ENCODE data around the gene PAQR4.

Gene PAQR4

GRCh38 chr16:2985462-2985861 lies 16.3 kb downstream of the PAQR4 start:
- no peak for TF ChIP-seq CTCF (IDR thresholded peaks at IDR 0.05; ENCODE audit: low read depth, low read length)
- H3K4me1 ChIP-seq, result peaks cover 9% of the 10 kb centered on the region

GRCh38 chr16:2985893-2986355 lies 16.8 kb downstream of the PAQR4 start:
- TF ChIP-seq CTCF (IDR thresholded peaks at IDR 0.05; ENCODE audit: low read depth, low read length), result no peak
- no peaks in the 10 kb centered on the region for H3K27me3 ChIP-seq
- peaks cover 9% of the 10 kb centered on the region for H3K4me1 ChIP-seq

More at GRCh38 chr16:2985462-2985861, 16.3 kb downstream of the PAQR4 start:
- no peaks in the 10 kb centered on the region for H3K9me3 ChIP-seq
- H3K27me3 ChIP-seq, result no peaks in the 10 kb centered on the region
- H3K36me3 ChIP-seq, result no peaks in the 10 kb centered on the region
- H3K4me3 ChIP-seq (ENCODE audit: low read depth, low read length), result no peak overlapping the region
- DNase-seq, result no peak

GRCh38 chr16:2986623-2987188 lies 17.6 kb downstream of the PAQR4 start:
- no peak overlapping the region for H3K4me3 ChIP-seq (ENCODE audit: low read depth, low read length)
- H3K4me1 ChIP-seq, result 0 out of 2 replicates have a peak, but pooled peaks cover 6% of the 10 kb centered on the region
- H3K27me3 ChIP-seq, result no peaks in the 10 kb centered on the region
- no peaks in the 10 kb centered on the region for H3K9me3 ChIP-seq
- H3K36me3 ChIP-seq, result no peaks in the 10 kb centered on the region
- TF ChIP-seq CTCF (IDR thresholded peaks at IDR 0.05; ENCODE audit: low read depth, low read length), result no peak
- DNase-seq, result no peak

More at GRCh38 chr16:2985893-2986355, 16.8 kb downstream of the PAQR4 start:
- no peak overlapping the region for H3K4me3 ChIP-seq (ENCODE audit: low read depth, low read length)
- DNase-seq, result no peak
- H3K36me3 ChIP-seq, result no peaks in the 10 kb centered on the region
- H3K9me3 ChIP-seq, result no peaks in the 10 kb centered on the region

- H3K36me3 ChIP-seq, result no peaks in the 10 kb centered on the region
- TF ChIP-seq CTCF (IDR thresholded peaks at IDR 0.05; ENCODE audit: low read depth, low read length), result no peak
- H3K4me3 ChIP-seq (ENCODE audit: low read depth, low read length), result no peak overlapping the region
- H3K27me3 ChIP-seq, result no peaks in the 10 kb centered on the region
- no peak for DNase-seq
- H3K4me1 ChIP-seq, result 0 out of 2 replicates have a peak, but pooled peaks cover 6% of the 10 kb centered on the region
- no peaks in the 10 kb centered on the region for H3K9me3 ChIP-seq
Measured at GRCh38 chr16:2987286-2987685, 18.1 kb downstream of the PAQR4 start.

- DNase-seq, result no peak
Measured at GRCh38 chr16:2987833-2988232, 18.7 kb downstream of the PAQR4 start.

More at GRCh38 chr16:2987833-2988232, 18.7 kb downstream of the PAQR4 start:
- no peaks in the 10 kb centered on the region for H3K9me3 ChIP-seq
- no peaks in the 10 kb centered on the region for H3K36me3 ChIP-seq
- TF ChIP-seq CTCF (IDR thresholded peaks at IDR 0.05; ENCODE audit: low read depth, low read length), result no peak
- 0 out of 2 replicates have a peak, but pooled peaks cover 6% of the 10 kb centered on the region for H3K4me1 ChIP-seq
- H3K27me3 ChIP-seq, result no peaks in the 10 kb centered on the region
- H3K4me3 ChIP-seq (ENCODE audit: low read depth, low read length), result no peak overlapping the region

All from BE2C (cell line).